RPMI8226 (cell line): ENCODE data around the gene ASTN2.

Experiments
- DNase-seq: peaks from one replicate; pipeline ENCODE4 v3.0.0-alpha.2; 2015

Gene ASTN2

DNA sequence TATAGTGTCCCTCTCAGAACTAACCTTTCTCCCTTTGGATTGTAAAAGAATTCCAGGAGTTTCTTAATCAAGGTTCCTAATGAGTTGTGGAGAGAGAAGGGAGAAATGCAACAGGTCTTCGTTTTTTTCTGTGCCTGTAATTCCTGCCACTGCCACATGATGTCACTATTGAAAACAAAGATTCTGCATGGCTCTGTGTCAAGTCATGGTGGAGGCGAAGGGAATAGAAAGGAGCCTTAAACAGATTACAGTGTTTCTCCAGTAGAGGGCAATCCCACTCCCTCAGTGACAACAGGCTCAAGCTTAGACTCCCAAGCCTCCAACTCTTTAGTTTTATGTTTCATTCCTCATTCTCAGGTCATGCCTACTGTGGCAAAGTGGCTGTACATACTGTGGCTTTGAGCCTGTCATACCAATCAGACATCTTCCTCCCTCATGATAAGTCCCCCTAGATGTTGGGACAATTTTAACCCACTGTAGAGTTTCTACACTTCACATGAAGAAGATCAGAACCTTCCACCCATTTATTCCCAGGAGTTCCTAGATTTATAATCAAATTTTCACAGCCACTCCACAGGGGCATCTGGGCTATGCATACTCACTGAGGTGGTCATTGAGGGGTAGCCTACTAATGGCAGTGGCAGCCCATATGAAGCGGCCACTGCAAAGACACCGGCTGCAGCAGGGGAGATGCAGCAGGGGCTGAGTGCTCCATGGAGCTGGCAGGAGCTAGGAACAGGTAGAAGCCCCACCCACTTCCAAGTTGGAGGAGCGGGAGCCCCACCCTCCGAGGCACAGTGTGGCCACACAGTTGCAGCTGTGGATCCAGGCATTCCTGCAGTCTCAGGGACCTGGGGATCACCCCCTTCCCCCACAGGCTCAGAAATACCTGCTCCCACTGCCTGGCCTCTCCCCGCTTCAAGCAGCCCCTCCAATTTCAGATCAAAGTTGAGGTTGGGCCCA is 825.2 kb downstream of the ASTN2 start:
- peak; percentile 39 for DNase-seq

DNA sequence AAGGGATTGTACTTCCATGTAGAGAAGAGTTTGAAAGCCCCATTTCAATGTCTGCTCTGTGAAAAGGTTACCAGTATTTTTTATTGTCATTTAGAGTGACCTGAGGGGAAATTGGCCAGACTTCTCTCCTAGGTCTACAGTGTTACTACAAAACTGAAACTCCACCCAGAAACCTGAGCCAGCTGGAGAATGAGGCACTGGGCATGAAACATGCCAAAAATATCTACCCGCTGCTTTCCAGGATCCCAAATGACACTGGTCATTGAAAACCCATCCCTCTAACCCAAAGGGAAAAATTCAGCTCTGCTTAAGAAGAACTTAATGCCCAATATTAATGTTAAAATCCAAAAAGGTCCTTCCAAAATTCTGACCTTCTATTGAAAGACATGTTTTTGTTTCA is 826.9 kb downstream of the ASTN2 start:
- no peak for DNase-seq

DNA sequence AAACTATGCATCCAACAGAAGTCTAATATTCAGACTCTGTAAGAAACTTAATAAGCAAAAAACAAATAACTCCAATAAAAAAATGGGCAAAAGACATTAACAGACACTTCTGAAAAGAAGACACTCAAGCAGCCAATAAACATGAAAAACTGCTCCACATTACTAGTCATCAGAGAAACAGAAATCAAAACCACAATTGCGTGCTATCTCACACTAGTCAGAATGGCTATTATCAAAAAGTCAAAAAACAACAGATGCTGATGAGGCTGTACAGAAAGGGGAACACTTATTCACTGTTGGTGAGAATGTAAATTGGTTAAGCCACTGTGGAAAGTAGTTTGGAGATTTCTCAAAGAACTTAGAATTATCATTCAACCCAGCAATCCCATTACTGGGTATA is 829.0 kb downstream of the ASTN2 start:
- DNase-seq = no peak

DNA sequence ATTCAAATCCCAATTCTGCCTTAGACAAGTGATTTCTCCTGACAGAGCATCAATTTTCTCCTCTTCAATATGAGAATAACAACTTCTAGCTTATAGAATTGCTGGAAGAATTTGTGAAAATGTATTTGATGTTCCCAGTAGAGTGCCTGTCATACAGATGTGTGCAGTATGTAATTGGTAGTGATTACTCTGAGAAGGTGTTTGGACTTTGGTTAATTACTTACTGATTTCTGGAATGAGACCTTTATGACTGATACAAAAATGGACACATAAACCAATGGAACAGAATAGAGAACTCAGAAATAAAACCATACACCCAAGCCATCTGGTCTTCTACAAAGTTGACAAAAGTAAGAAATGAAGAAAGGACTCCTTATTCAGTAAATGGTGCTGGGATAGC is 829.7 kb downstream of the ASTN2 start:
- DNase-seq = no peak

DNA sequence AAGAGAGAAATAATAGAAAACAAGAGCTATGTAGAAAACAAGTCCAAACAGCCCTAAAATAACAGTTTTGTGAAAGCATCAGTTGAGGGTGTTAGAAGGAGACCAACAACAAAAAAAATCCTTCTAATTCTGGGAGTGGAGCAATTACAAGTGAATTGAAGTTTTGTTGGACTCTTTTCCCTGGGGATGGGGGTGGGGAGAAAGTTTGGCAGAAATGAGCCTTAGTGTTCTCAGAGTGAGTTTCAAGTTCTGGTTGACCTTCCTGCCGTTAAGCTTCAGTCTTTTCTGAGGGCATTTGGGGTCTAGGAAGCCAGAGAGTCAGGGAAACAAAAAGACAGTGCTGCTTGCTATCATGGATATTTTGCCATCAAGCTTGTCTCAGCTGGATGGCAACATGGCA is 834.0 kb downstream of the ASTN2 start:
- no peak for DNase-seq

DNA sequence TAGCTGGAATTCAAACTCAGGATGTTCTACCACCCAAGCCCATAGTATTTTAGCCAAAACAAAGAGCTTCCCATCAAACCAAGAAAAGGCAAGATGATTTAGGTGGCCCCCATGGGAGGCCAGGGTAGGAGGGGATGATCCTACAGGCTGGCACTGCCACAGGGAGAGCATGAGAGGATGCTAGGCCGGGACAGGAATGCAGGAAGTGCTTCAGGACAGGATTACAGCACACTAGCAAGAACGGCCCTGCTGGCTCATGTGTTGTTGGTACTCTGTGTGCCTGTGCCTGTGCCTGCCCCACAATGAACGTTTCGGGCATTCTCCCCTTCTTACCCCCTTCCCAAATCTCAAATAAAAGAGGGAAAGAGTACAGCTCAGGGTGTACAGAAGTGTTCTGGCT is 838.5 kb downstream of the ASTN2 start:
- no peak for DNase-seq

DNA sequence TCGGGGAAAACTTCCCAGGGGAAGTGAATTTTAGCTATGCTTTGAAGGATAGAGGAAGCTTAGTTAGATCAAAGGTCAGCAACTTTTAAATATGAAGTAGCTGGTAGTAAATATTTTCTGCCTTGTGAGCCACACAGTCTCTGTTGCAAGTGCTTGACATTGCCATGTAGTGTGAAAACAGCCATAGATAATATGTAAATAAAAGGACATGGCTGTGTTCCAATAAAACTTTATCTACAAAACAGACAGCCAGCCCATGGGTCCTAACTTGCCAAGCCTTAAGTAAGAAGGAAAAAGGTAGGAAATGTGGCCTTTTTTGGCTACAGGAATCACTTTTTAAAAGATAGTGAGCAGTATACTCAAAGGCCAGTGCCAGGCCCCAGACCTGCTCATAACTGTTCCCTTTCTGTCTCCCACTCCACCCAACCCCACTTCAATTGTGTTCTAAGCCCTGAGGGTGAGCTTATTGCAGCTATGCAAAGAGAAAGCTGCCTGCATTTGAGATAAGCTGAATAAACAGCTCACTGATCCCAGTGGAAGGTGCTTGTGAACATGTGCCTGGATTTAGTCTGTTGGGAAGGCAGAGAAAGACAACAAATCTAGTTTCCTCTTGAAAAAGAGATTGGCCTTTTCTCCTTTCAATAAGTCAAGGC is 840.7 kb downstream of the ASTN2 start:
- DNase-seq = no peak

DNA sequence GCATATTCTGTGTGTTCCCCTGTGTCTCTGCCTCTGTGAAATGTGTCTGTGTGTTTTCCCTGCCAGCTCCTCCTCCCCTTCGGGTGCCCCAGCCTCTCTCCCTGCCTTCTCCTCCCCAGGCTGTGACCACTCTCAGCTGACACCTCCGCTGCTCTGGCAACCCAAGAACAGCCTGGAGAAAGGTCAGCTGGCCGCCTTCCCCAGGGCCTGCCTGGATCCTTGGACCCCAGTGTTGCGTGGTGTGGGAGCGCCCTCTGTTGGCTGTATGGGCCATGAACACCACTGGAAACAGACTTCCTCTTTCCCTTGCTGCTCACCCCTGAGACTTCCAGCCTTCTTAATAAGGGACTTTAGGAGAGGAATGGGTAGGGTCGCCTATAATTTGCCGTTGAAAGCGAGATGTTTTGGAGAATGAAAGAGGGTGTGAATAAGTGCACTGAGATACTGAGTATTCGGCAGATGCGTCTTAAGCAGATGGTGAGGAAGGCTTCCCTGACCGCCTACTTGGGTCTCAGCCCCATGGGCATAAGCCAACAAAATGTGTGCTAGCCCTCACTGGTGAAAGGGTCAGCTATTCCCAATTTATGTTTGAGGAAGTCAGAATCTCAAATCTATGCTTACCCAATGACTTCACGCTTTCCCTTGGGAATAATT is 842.6 kb downstream of the ASTN2 start:
- peak; percentile 38 for DNase-seq

DNA sequence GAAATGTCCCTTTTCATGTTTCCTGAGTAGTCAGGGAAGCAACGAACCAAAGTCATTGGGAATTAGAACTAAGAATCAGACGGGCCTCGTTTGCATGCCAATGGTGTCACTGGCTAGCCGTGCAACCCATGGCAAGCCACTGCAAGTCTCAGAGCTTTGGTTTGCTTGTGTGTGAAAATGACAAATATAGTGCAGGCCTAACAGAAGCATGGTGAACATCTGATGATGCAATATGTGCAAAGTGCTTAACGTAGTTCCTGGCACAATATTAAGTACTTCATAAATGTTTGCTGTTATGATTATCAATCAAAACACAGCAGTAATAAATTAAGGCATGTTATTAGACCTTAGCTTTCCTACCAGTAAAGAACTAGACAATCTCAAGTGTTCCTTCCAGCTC is 845.7 kb downstream of the ASTN2 start:
- DNase-seq = no peak

DNA sequence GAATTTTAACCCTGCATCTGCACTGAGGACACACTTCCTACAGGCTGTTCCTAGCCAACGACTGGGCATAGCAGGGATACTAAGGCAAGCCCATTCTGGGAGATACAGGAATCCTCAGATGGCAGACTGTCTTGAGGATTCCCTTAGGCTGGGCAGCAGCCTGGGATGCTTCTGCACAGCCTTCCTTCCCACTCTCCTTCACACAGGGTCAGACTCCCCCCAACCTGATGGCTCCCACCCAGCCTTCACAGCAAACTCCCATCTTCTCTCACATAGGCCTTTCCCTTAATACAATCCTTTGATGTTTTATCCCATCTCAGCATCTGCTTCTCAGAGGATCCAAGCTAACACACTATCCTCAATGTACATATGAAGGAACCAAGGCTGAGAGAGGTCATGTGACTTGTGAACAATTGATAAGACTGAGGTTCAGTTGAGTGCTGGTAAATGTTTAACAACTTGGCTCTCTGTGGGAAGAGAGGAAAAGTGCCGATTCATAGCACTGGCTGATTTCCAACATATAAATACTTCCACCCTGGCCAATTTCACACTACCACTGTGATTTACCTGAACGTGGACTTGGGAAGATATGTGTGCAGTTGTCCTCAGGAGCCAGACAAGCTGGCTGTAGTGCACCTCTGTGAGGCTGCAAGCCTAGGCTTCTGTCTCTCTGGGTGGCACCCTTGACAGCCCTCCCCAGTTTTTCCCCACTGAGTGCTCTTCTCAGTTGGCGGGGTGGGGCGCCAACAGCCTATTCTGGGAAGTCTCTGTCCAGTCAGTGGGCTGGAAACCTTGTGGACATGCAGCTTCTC is 848.0 kb downstream of the ASTN2 start:
- DNase-seq = no peak

DNA sequence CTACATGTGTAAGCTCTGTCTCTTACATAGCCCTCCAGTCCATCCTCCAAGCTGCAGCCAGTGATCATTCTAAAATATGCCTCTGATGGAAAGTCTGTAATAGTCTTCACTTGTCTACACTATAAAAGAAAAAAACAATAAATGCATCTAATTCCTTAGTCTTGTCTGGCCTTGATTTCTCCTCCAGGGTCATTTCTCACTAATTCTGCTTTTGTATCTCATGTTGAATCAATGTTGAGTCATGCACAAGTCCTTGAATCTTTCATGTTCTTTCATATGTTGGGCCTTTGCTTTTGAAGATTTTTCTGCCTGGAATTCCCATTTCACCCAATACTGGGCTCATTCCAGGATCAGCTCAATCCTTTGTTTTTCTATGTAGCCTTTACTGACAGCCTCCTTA is 848.9 kb downstream of the ASTN2 start:
- no peak for DNase-seq

DNA sequence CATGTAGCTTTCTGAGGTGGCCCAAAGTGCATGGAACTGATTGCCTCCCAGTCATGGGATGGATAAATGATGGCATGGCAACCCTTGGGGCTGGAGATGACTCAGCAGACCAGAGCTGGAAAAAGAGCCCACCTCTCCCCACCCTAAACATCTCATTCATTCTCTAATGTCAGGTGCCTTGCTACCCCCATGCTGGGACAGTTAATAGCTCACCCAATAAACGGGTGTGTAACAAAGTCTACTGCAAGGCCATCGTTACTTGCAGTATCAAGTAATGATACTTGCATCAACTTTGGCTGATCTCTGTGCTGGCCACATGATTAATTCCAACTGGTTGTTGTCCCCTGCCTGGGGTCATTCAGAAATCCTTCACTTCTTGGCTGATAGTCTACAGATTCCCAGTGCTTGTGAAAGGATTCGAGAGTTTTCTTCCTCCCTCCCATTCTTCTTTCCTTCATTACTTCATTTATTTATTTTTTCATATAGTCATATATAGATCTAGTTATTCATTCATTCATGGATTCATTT is 850.5 kb downstream of the ASTN2 start:
- no peak for DNase-seq

DNA sequence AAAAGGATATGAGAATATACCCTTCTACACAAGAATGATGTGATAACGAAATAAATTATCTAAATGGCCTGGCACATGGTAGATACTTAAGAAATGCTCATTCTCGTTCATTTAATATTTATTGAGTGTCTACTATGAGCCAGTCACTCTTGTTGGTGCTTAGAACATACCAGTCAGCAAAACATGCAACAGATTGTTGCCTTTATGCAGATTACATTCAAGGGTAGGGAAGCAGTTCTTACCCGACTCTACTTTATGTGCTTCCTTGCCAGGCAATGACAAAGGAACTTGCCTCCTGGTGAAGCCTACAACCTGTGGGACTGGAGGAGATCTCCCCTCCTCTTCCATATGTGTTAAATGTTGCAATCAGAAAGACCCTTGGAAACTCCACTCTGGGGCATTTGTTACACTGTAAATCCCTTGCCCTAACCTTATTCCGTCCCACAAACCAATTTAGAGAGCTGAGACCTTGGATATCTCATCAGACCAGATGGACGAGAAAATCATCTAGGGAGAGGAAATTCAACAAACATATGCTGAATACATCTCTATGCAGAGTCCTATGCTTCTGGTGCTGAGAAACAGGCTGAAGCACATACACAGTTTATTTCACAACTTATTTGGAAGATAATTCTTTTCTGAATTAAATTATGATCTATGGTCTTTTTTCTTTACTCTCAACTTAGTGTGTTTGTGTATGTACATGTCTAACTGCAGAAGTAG is 855.9 kb downstream of the ASTN2 start:
- DNase-seq = no peak

DNA sequence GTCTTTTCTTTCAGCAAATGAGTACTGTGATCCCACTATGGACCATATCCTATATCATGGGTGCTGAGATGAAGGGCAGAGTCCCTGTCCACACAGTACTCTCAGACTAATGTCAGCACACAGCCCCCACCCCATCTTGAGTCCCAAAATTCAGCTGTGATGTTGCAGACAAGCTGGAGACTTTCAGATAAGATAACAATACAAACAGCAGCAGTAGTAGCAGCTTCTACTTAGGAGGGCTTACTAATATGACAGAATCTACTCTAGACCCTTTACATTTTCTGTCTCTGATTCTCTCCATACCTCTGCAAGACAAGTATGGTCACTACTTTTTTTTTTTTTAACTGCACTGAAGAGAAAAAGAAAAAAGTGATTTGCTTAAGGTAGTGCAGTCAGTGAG is 856.8 kb downstream of the ASTN2 start:
- no peak for DNase-seq

DNA sequence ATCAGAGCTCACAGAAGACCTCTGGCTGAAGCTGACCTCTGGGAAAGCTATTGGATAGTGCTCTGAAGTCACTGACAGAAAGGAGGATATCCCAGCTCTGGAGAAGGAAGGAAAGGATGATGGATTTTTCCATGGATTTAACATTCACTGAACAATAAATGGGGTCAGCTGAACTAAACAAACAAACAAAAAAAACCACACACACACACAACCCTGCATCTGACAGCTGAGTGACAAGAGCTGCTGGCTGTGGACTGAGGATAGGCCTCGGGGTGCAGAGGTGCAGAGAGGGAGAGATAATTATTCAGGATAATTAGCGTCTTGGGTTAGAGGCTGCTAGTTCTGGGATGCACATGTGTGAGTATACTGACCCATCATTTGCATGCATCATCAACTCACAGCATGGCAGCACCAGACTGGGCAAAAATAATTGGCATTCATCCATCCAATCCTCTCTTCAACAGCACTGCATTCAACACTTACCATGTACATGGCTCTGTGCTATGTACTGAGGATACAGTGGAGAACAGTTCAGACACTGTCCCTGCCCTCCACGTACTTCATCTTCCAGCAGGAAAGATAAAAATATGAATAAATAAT is 859.2 kb downstream of the ASTN2 start:
- DNase-seq = no peak

DNA sequence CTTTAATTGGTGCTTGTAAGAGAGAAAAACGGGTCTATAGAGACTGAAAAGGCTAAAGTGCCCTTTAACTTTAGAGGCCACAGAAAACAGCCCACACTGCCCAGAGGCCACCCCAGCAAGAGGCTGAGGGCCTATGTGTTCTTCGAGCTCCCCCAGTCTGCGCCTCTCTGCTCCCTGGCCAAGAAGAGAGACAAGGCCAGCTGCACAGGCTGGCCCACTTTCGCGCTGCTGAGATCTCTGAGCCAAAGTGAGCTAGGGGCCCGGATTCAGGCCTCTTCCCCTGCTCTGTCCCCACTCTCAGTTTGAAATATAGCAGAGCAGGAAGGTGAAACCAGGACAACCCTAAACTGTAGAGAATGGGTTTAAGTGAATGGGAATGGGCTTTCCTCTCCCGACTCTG is 859.7 kb downstream of the ASTN2 start:
- DNase-seq = no peak

DNA sequence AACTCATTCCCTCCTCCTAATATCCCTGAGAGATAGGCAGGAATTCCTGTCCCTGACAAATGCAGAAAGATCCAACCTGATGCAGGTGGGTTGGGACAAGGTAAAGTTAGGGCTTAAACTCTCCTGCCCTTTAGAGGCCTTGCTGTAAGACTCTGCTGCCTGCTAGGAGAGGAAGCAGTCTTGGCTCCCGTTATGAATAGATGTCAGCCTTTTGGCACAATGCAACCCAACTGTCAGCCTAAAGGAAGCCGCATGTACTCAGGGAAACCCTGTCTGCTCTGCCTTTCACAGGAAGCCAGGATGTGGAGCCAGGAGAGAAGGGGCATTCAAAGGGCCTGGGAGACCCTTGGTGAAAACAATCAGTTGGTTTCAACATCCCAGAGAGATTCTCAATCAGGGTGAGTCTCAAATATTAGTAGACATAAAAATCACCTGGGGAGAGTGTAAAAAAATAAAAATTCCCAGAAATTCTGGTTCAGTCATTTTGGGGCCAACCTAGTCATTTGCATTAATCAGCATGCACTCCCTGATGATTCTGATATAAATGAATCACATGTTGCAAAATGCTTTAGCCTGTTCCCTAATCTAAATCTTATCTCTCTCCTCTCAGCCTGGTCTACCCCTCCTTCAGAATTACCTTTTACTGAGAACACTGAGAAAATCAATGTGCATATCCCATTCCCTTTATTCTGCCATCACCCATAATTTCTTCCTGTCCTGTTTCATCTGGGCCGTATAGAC is 864.0 kb downstream of the ASTN2 start:
- DNase-seq = no peak

DNA sequence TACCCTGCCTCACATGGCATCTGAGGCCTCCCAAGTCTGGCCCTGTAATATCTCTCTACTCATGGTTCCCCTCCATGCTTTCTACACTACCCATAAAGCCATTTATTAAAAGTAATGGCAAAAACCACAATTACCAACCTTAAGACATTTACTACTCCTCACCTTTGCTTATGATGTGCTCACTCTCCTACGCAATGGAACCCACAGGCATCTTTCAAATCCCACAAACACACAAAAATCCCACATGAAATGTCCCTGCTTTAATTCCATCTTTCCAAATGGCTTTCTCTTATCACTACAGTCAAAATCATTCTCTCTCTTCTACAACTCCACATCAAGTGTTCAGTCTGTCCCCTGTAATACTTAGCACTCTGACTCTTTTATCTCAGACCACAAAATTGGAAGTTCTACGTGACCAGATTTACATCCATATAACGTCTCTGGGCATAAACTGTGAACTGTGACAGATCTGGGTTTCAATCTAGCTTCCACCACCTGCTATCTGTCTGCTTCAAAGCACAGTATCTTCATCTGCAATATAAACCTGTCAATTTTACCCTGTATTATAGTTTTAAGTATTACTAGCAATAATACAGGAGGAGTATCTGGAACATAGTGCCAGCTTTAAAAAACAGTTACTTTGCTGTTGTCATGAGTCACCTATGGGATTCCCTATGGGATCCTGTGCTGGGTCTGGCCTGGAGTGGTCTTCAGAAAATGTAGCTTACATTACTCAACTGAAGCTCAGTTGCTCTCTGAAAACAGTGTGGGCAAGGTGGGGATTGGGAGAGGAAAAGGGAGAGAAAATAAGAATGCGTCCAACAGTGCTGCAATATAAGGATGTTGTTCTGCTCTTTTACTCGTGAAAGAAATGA is 864.8 kb downstream of the ASTN2 start:
- no peak for DNase-seq

DNA sequence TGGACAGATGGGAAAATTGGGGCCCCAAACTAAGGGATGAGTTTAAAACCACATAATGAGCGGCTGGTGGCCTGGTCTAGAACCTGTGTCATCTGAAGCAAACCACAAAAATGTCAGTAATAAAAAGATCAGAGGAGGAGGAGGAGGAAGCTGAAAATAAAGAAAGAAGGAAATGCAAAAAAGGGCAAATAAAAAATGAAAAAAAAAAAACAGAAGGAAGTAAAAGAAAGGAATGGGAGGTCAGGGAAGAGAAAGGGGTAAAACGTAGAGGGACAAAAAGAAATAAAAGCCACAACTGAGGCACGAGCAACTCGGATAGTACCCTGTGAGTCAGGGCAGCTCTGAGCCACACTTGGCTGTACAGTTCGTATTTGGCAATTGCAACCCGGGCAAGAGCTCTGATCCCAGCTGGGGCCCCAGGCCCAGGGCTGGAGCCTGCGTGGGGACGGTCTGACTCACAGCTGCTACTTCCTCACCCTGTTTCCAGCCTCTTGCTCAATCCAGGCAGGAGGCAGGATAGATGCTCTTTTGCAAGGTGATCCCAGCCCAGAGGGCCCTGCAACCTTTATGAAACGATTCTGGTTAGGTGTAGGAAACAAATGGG is 865.7 kb downstream of the ASTN2 start:
- no peak for DNase-seq
